Peyer's patch (tissue), 4 donors: ENCODE measurements around the gene SKI. TPM values are rescaled to one million over a fixed set of nuclear protein-coding genes. Genes with fewer than 3 reads are reported as not detected.
A peak's percentile ranks its signal among the peaks of the same experiment; 100 is the strongest.
"Not testable (repeated sequence)": the region's sequence is repeated elsewhere in the genome, so short reads cannot be mapped to it uniquely, and the experiment has no call there.

ENCODE experiments used
- DNase-seq, 3 donors: peaks; one replicate each; pipeline ENCODE4 v3.0.0-alpha.2; 2017 to 2019
- H3K27ac ChIP-seq, 4 donors: fragments of 200-600 bp; sonication (generic); one replicate each; pipeline ENCODE4 v1.5.1; 2016 to 2019
- H3K27me3 ChIP-seq, 2 donors: fragments of 200-600 bp; sonication (generic); one replicate each; pipeline ENCODE4 v1.5.1; 2019
- H3K36me3 ChIP-seq, 3 donors: fragments of 200-600 bp; sonication (generic); one replicate each; pipeline ENCODE4 v1.5.1; 2016 to 2019
- H3K4me1 ChIP-seq, 4 donors: fragments of 200-600 bp; sonication (generic); one replicate each; pipeline ENCODE4 v1.5.1; 2016 to 2019
- H3K4me3 ChIP-seq, 4 donors: fragments of 200-600 bp; sonication (generic); 1 replicate in 3 of 4; 2 replicates in 1 of 4; pipeline ENCODE4 v1.5.1; 2016 to 2019; ENCODE audit warnings: mild to moderate bottlenecking in 1 of 4
- H3K9me3 ChIP-seq, 4 donors: fragments of 200-600 bp; sonication (generic); one replicate each; pipeline ENCODE4 v1.5.1; 2016 to 2019; ENCODE audit warnings: mild to moderate bottlenecking in 1 of 4
- CTCF ChIP-seq, 6 experiments: fragments of 450-650 bp in 4 of 6; fragments of 200-600 bp in 2 of 6; sonication (generic) in 1 of 6; IDR thresholded peaks; one replicate each; pipeline ENCODE4 v1.5.1; 2017 to 2019; ENCODE audit warnings: antibody characterized with exemption in 6 of 6, mild to moderate bottlenecking in 3 of 6, moderate library complexity in 1 of 6
- POLR2A ChIP-seq, 2 donors: fragments of 450-650 bp; IDR thresholded peaks; one replicate each; pipeline ENCODE4 v1.5.1; 2017; ENCODE audit warnings: antibody characterized with exemption in 2 of 2, mild to moderate bottlenecking in 2 of 2, moderate library complexity in 2 of 2
- total RNA-seq, 4 donors: library from RNA; depleted of rRNA; stranded (reverse); fragments of >200 nt; gene quantifications; one replicate each; pipeline ENCODE4 v1.1.0, GENCODE V29; 2016

SKI gene
- total RNA-seq, 4 donors from 2014 or later = 20.1 to 41.5 (median 37.1) TPM

- no peak for DNase-seq
- H3K27ac ChIP-seq = peak overlapping the region; percentile 75 to 84 (median 81)
- no peaks in the 10 kb centered on the region for H3K27me3 ChIP-seq
- TF ChIP-seq POLR2A (IDR thresholded peaks at IDR 0.05) = no peak
- TF ChIP-seq CTCF (IDR thresholded peaks at IDR 0.05) = no peak
- peaks cover 3 to 73% (median 21%) of the 10 kb centered on the region in 4 donors for H3K4me1 ChIP-seq
- peak overlapping the region in 2 of 4 donors; percentile 33 to 37 for H3K4me3 ChIP-seq
- no peaks in the 10 kb centered on the region for H3K9me3 ChIP-seq
- no peaks in the 10 kb centered on the region for H3K36me3 ChIP-seq
Observed at GRCh38 chr1:2291577-2291976, 63.5 kb downstream of the SKI start.

- Histone ChIP-seq H3K4me3 (no peak overlapping the region), H3K9me3 (no peaks in the 10 kb centered on the region), H3K36me3 (no peaks in the 10 kb centered on the region), H3K27ac (peak overlapping the region in 2 of 4 donors; percentile 0 to 84), H3K4me1 (peaks cover 3 to 68% (median 23%) of the 10 kb centered on the region in 4 donors), H3K27me3 (no peaks in the 10 kb centered on the region)
- DNase-seq = no peak
- TF ChIP-seq POLR2A (IDR thresholded peaks at IDR 0.05) (no peak), CTCF (IDR thresholded peaks at IDR 0.05) (no peak)
Observed at GRCh38 chr1:2292725-2293450, 64.8 kb downstream of the SKI start.

GRCh38 chr1:2294033-2294724, 66.1 kb downstream of the SKI start:
- H3K36me3 ChIP-seq = no peaks in the 10 kb centered on the region
- no peaks in the 10 kb centered on the region for H3K27me3 ChIP-seq
- peaks cover 3 to 64% (median 25%) of the 10 kb centered on the region in 4 donors for H3K4me1 ChIP-seq
- TF ChIP-seq CTCF (IDR thresholded peaks at IDR 0.05) (no peak), POLR2A (IDR thresholded peaks at IDR 0.05) (no peak)
- DNase-seq = no peak
- H3K4me3 ChIP-seq = no peak overlapping the region
- H3K27ac ChIP-seq = peak overlapping the region in 2 of 4 donors; percentile 20 to 30
- no peaks in the 10 kb centered on the region for H3K9me3 ChIP-seq

- Histone ChIP-seq H3K36me3 (no peaks in the 10 kb centered on the region), H3K4me1 (peaks cover 3 to 64% (median 25%) of the 10 kb centered on the region in 4 donors)
- TF ChIP-seq CTCF (IDR thresholded peaks at IDR 0.05) (no peak), POLR2A (IDR thresholded peaks at IDR 0.05) (no peak)
Observed at GRCh38 chr1:2294725-2295078, 66.6 kb downstream of the SKI start.

GRCh38 chr1:2295526-2295925, 67.4 kb downstream of the SKI start:
- H3K27ac ChIP-seq = no peak overlapping the region

More at GRCh38 chr1:2294725-2295078, 66.6 kb downstream of the SKI start:
- Histone ChIP-seq H3K4me3 (no peak overlapping the region), H3K9me3 (no peaks in the 10 kb centered on the region), H3K27me3 (no peaks in the 10 kb centered on the region), H3K27ac (peak overlapping the region in 1 of 4 donors; percentile 20)
- no peak for DNase-seq

GRCh38 chr1:2296211-2296610, 68.1 kb downstream of the SKI start:
- not testable (repeated sequence) for DNase-seq, H3K36me3 ChIP-seq, H3K9me3 ChIP-seq, H3K27me3 ChIP-seq, H3K4me3 ChIP-seq
- Histone ChIP-seq H3K27ac (peak overlapping the region in 1 of 4 donors; percentile 19), H3K4me1 (peaks cover 0 to 65% (median 24%) of the 10 kb centered on the region in 4 donors)

More at GRCh38 chr1:2295526-2295925, 67.4 kb downstream of the SKI start:
- TF ChIP-seq POLR2A (IDR thresholded peaks at IDR 0.05) = no peak
- no peak for TF ChIP-seq CTCF (IDR thresholded peaks at IDR 0.05)
- no peaks in the 10 kb centered on the region for H3K27me3 ChIP-seq
- H3K9me3 ChIP-seq = no peaks in the 10 kb centered on the region
- H3K4me1 ChIP-seq = peaks cover 0 to 64% (median 23%) of the 10 kb centered on the region in 4 donors
- no peaks in the 10 kb centered on the region for H3K36me3 ChIP-seq
- no peak overlapping the region for H3K4me3 ChIP-seq
- DNase-seq = no peak
